Endothelial cell of umbilical vein (primary cell): Measurements from ENCODE around the gene RDH5. TPM values are rescaled to one million over a fixed set of nuclear protein-coding genes. Genes with fewer than 3 reads are reported as not detected.

Experiments used
- BruUV-seq: library from RNA; stranded (reverse); fragments of 400-500 nt; replicated peaks from 2 replicates; lab custom pipeline; 2021; lab: Mats Ljungman, UMichigan
- CTCF ChIA-PET: fragments of 300-600, 350-600 bp; sonication (Branson Sonifier 250); formaldehyde crosslinking; loops from one replicate; lab custom pipeline; 2021; ENCODE audit warnings: antibody characterized with exemption, inconsistent platforms; lab: Charles Lee
- POLR2A ChIA-PET: fragments of 300-600, 350-600 bp; sonication (Branson Sonifier 250); formaldehyde crosslinking; loops from one replicate; lab custom pipeline; 2021; ENCODE audit warnings: antibody characterized with exemption, inconsistent platforms; lab: Charles Lee
- DNase-seq: peaks from one replicate; pipeline ENCODE4 v3.0.0-alpha.2; 2011; ENCODE audit warnings: low read depth, low spot score
- FAIRE-seq: peaks from 2 replicates; lab custom pipeline; 2011; peaks lifted over from hg19 to GRCh38; lab: Jason Lieb, UNC
- H2AFZ ChIP-seq: 2 replicates; pipeline ENCODE4 v1.6.0; 2012; ENCODE audit warnings: low read depth, low read length, control low read depth, inconsistent platforms
- H3K27ac ChIP-seq: 2 replicates; pipeline ENCODE4 v1.5.1; 2011; ENCODE audit warnings: low read depth, mild to moderate bottlenecking, control low read depth, low read length, moderate library complexity; ENCODE audit not compliant: insufficient read depth
- H3K27me3 ChIP-seq, 2 experiments: 2 replicates each; pipeline versions ENCODE4 v1.6.0 to v1.6.1; 2011; ENCODE audit warnings: low read length in 2 of 2, mixed read lengths in 1 of 2; ENCODE audit not compliant: control insufficient read depth in 2 of 2, insufficient read depth in 2 of 2
- H3K36me3 ChIP-seq, 2 experiments: 2 replicates in 1 of 2; 3 replicates in 1 of 2; pipeline ENCODE4 v1.5.1; 2011; ENCODE audit warnings: low read length in 2 of 2, mild to moderate bottlenecking in 1 of 2, moderate library complexity in 1 of 2; ENCODE audit not compliant: control insufficient read depth in 2 of 2, insufficient read depth in 2 of 2; ENCODE audit errors: extremely low read depth in 1 of 2
- H3K4me1 ChIP-seq: 3 replicates; pipeline ENCODE4 v1.5.1; 2011; ENCODE audit warnings: mild to moderate bottlenecking, low read length; ENCODE audit not compliant: control insufficient read depth, insufficient read depth; ENCODE audit errors: extremely low read depth
- H3K4me2 ChIP-seq: 2 replicates; pipeline ENCODE4 v1.6.1; 2011; ENCODE audit warnings: low read length, control low read depth, mixed read lengths; ENCODE audit not compliant: insufficient read depth
- H3K4me3 ChIP-seq, 3 experiments: fragments of 200-600 bp in 1 of 3; sonication (generic), shearing (Covaris generic) in 1 of 3; replicated peaks in 1 of 3; 2 replicates each; pipeline ENCODE4 v1.5.1; 2011 to 2016; ENCODE audit warnings: control low read depth in 3 of 3, low read length in 3 of 3, mild to moderate bottlenecking in 2 of 3, inconsistent platforms in 1 of 3, low read depth in 1 of 3, moderate library complexity in 1 of 3; ENCODE audit not compliant: insufficient read depth in 1 of 3
- H3K79me2 ChIP-seq: 2 replicates; pipeline ENCODE4 v1.6.0; 2012; ENCODE audit warnings: low read length, inconsistent platforms; ENCODE audit not compliant: control insufficient read depth, insufficient read depth
- H3K9ac ChIP-seq: replicated peaks from 2 replicates; pipeline ENCODE3; 2011; ENCODE audit warnings: low read length, control low read depth; ENCODE audit not compliant: insufficient read depth; ENCODE audit errors: extremely low read depth
- H3K9me1 ChIP-seq: replicated peaks from 3 replicates; pipeline ENCODE4 v1.6.0; 2011; ENCODE audit warnings: mild to moderate bottlenecking, low read length; ENCODE audit not compliant: control insufficient read depth, insufficient read depth; ENCODE audit errors: extremely low read depth
- H3K9me3 ChIP-seq: replicated peaks from 2 replicates; pipeline ENCODE4 v1.5.1; 2012; ENCODE audit warnings: low read length, inconsistent platforms; ENCODE audit not compliant: control insufficient read depth, insufficient read depth
- H4K20me1 ChIP-seq: replicated peaks from 2 replicates; pipeline ENCODE3; 2011; ENCODE audit warnings: mild to moderate bottlenecking, low read length; ENCODE audit not compliant: control insufficient read depth, insufficient read depth; ENCODE audit errors: extremely low read depth
- EZH2 ChIP-seq: IDR thresholded peaks from 2 replicates; pipeline ENCODE4 v1.6.1; 2012; ENCODE audit warnings: borderline replicate concordance, low read depth, mild to moderate bottlenecking, moderate library complexity, low read length, inconsistent platforms; ENCODE audit not compliant: severe bottlenecking
- FOS ChIP-seq: IDR thresholded peaks from 2 replicates; pipeline ENCODE4 v1.6.1; 2011; ENCODE audit warnings: mild to moderate bottlenecking, low read length, moderate library complexity, borderline replicate concordance; ENCODE audit not compliant: insufficient read depth
- GATA2 ChIP-seq: IDR thresholded peaks from 2 replicates; pipeline ENCODE4 v1.7.0; 2011; ENCODE audit warnings: low read depth, mild to moderate bottlenecking, moderate library complexity, mixed read lengths, low read length; ENCODE audit not compliant: insufficient read length, insufficient read depth
- JUN ChIP-seq: IDR thresholded peaks from 2 replicates; pipeline ENCODE4 v1.6.1; 2011; ENCODE audit warnings: borderline replicate concordance, low read depth; ENCODE audit not compliant: insufficient read length, insufficient read depth
- MYC ChIP-seq: IDR thresholded peaks from one replicate; pipeline ENCODE4 v1.6.1; 2011; ENCODE audit warnings: mild to moderate bottlenecking, low read depth, low read length
- POLR2A ChIP-seq: IDR thresholded peaks from 2 replicates; pipeline ENCODE4 v1.6.1; 2012; ENCODE audit warnings: low read depth, mild to moderate bottlenecking, control low read depth, low read length
- POLR2AphosphoS5 ChIP-seq: IDR thresholded peaks from 2 replicates; pipeline ENCODE4 v1.6.1; 2012; ENCODE audit warnings: low read depth, mild to moderate bottlenecking, control low read depth, low read length, moderate library complexity; ENCODE audit not compliant: insufficient read depth
- dilution Hi-C: fragments of 300-500 bp; cut with MboI; formaldehyde crosslinking; loops from one replicate; pipeline ENCODE4 v1.15.0; 2019; ENCODE audit warnings: low sequenced_read_pairs; ENCODE audit not compliant: extremely low pct_ligation_motif_present
- intact Hi-C: fragments of 100-400 bp; cut with micrococcal nuclease; formaldehyde crosslinking; loops from one replicate; pipeline ENCODE4 v1.10.0; 2022
- polyA plus RNA-seq, 4 experiments: library from polyadenylated mRNA; depleted of rRNA in 3 of 4; stranded (reverse) in 3 of 4; unstranded in 1 of 4; fragments of >200 nt; gene quantifications; 2 replicates each; pipeline versions ENCODE4 v1.2.1 to v1.2.3, GENCODE V29; 2011 to 2012; ENCODE audit warnings: missing spikeins in 1 of 4
- total RNA-seq: library from RNA; stranded (reverse); gene quantifications from 2 replicates; pipeline ENCODE4 v1.2.3, GENCODE V29; 2021
- TF ChIP-seq, protein P1 (sequence below): IDR thresholded peaks from 2 replicates; pipeline ENCODE4 v1.6.1; 2011; ENCODE audit not compliant: insufficient read depth, insufficient read length
- TF ChIP-seq, protein P2 (sequence below), 2 donors: IDR thresholded peaks; 1 replicate in 1 of 2; 2 replicates in 1 of 2; pipeline ENCODE4 v1.5.1; 2011; ENCODE audit warnings: low read length in 2 of 2, mild to moderate bottlenecking in 2 of 2, moderate library complexity in 2 of 2, control low read depth in 1 of 2, inconsistent platforms in 1 of 2, low read depth in 1 of 2; ENCODE audit not compliant: insufficient read depth in 1 of 2; ENCODE audit errors: extremely low read depth in 1 of 2

RDH5 gene
- total and polyA plus RNA-seq, 2 donors (not counting 3 experiments of a cell fraction or from before 2014, with no cell fraction given): 2.7 to 3.7 TPM

DNA sequence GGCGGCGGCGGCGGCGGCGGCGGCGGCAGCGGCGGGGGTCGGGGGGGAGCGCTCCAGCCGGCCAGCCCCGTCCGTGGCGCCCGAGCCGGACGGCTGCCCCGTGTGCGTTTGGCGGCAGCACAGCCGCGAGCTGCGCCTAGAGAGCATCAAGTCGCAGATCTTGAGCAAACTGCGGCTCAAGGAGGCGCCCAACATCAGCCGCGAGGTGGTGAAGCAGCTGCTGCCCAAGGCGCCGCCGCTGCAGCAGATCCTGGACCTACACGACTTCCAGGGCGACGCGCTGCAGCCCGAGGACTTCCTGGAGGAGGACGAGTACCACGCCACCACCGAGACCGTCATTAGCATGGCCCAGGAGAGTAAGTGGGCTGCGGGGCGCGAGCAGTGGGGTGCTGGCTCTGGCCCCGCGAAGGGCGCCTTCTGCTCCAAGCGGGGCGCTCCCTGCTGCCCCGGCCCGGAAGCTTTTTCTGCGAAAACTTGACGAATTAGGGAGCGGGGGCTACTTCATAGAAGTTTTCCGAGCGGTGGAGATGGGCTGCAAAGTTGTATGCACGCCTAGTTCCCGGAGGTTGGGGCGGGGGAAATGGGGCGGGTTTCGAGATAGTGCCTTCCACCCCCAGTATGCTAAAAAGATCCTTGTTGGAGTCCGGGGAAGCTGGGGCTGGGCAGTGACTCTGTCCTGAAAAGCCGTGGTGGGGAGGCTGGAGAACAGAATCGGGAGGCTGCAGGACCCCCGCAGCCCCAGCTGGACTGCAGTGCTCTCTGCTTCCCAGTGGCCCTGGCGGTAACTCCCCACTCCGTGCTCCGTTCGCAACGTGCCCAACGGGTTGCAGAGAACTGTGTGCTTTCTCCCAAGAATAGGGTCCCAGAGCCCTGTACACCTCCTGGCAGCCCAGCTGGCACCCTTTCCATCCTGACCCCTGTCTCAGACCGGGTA lies 23.5 kb downstream of the RDH5 start:
- Histone ChIP-seq H2AFZ (peak overlapping the region; percentile 33), H3K9me3 (no peaks in the 10 kb centered on the region), H3K4me1 (peaks cover 9% of the 10 kb centered on the region), H3K4me3 (peak overlapping the region; percentile 2 to 75 (median 24)), H3K79me2 (no peaks in the 10 kb centered on the region), H3K27me3 (no peaks in the 10 kb centered on the region), H3K36me3 (no peaks in the 10 kb centered on the region), H3K27ac (no peak overlapping the region), H3K9ac (no peak overlapping the region), H3K4me2 (peak overlapping the region; percentile 21), H4K20me1 (no peaks in the 10 kb centered on the region), H3K9me1 (no peaks in the 10 kb centered on the region)
- ChIA-PET CTCF (interaction anchor here (1.0 to 2.9 kb wide), 13 partner anchors 8 to 446 kb away, joined by 3 to 12 read pairs (median 4); partner anchors contain the start of genes ORMDL2, SARNP and SMARCC2), POLR2A (no interaction called here)
- DNase-seq (peak; percentile 64), FAIRE-seq (peak; percentile 82)
- TSS peak; percentile 19 for BruUV-seq
- intact Hi-C loops: no loop called here
- dilution Hi-C loops: no loop called here
- TF ChIP-seq EZH2: no peak
- no peak for TF ChIP-seq JUN
- TF ChIP-seq MYC: no peak
- TF ChIP-seq, protein P1, sequence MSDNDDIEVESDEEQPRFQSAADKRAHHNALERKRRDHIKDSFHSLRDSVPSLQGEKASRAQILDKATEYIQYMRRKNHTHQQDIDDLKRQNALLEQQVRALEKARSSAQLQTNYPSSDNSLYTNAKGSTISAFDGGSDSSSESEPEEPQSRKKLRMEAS: no peak
- no peak for TF ChIP-seq GATA2
- no peak for TF ChIP-seq FOS
- TF ChIP-seq, protein P2, sequence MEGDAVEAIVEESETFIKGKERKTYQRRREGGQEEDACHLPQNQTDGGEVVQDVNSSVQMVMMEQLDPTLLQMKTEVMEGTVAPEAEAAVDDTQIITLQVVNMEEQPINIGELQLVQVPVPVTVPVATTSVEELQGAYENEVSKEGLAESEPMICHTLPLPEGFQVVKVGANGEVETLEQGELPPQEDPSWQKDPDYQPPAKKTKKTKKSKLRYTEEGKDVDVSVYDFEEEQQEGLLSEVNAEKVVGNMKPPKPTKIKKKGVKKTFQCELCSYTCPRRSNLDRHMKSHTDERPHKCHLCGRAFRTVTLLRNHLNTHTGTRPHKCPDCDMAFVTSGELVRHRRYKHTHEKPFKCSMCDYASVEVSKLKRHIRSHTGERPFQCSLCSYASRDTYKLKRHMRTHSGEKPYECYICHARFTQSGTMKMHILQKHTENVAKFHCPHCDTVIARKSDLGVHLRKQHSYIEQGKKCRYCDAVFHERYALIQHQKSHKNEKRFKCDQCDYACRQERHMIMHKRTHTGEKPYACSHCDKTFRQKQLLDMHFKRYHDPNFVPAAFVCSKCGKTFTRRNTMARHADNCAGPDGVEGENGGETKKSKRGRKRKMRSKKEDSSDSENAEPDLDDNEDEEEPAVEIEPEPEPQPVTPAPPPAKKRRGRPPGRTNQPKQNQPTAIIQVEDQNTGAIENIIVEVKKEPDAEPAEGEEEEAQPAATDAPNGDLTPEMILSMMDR (IDR thresholded peaks at IDR 0.05; ENCODE audit: extremely low read depth in 1 of 2, insufficient read depth in 1 of 2, low read depth in 1 of 2, low read length in 2 of 2): no peak
- no peak for TF ChIP-seq POLR2A
- TF ChIP-seq POLR2AphosphoS5: no peak
